Raji (cell line): Measurements from ENCODE around the gene MGAT5.

Experiments
- POLR2A ChIP-seq: IDR thresholded peaks from 2 replicates; pipeline ENCODE4 v1.6.1; 2011; ENCODE audit warnings: low read depth, low read length, control low read depth; ENCODE audit not compliant: insufficient read depth

The MGAT5 gene

GRCh38 chr2:134225173-134225572, 28.7 kb upstream of the MGAT5 start:
- TF ChIP-seq POLR2A = no peak

- no peak for TF ChIP-seq POLR2A
These were observed 28.0 kb upstream of the MGAT5 start for GRCh38 chr2:134225841-134226240.

GRCh38 chr2:134226601-134227000, 27.3 kb upstream of the MGAT5 start:
- TF ChIP-seq POLR2A = no peak

GRCh38 chr2:134227666-134228065, 26.2 kb upstream of the MGAT5 start:
- no peak for TF ChIP-seq POLR2A

GRCh38 chr2:134228493-134228903, 25.4 kb upstream of the MGAT5 start:
- TF ChIP-seq POLR2A = no peak

GRCh38 chr2:134229540-134229939, 24.3 kb upstream of the MGAT5 start:
- no peak for TF ChIP-seq POLR2A

GRCh38 chr2:134230885-134231284, 23.0 kb upstream of the MGAT5 start:
- no peak for TF ChIP-seq POLR2A

GRCh38 chr2:134231301-134231964, 22.4 kb upstream of the MGAT5 start:
- TF ChIP-seq POLR2A = no peak

- TF ChIP-seq POLR2A = no peak
These were observed 21.9 kb upstream of the MGAT5 start for GRCh38 chr2:134231965-134232340.

GRCh38 chr2:134232461-134232860, 21.4 kb upstream of the MGAT5 start:
- TF ChIP-seq POLR2A = no peak

GRCh38 chr2:134232868-134233727, 20.8 kb upstream of the MGAT5 start:
- TF ChIP-seq POLR2A = no peak

- no peak for TF ChIP-seq POLR2A
These were observed 20.1 kb upstream of the MGAT5 start for GRCh38 chr2:134233728-134234136.

- TF ChIP-seq POLR2A = no peak
These were observed 19.3 kb upstream of the MGAT5 start for GRCh38 chr2:134234535-134234934.

- TF ChIP-seq POLR2A = no peak
These were observed 18.2 kb upstream of the MGAT5 start for GRCh38 chr2:134235510-134236144.

GRCh38 chr2:134238371-134238770, 15.5 kb upstream of the MGAT5 start:
- TF ChIP-seq POLR2A = no peak

GRCh38 chr2:134240061-134240460, 13.8 kb upstream of the MGAT5 start:
- TF ChIP-seq POLR2A = no peak

- no peak for TF ChIP-seq POLR2A
These were observed 12.0 kb upstream of the MGAT5 start for GRCh38 chr2:134241911-134242310.

GRCh38 chr2:134243244-134243643, 10.6 kb upstream of the MGAT5 start:
- no peak for TF ChIP-seq POLR2A
